HepG2 (cell line): ENCODE measurements around the gene SLC16A13. TPM values are rescaled to one million over a fixed set of nuclear protein-coding genes. Genes with fewer than 3 reads are reported as not detected.

Source experiments
- AFF4 ChIP-seq: sonication (generic); formaldehyde crosslinking; IDR thresholded peaks from 2 replicates; pipeline ENCODE4 v1.4.0; 2020; ENCODE audit warnings: missing genetic modification reagents
- AGO1 ChIP-seq: fragments of 200-400 bp; formaldehyde crosslinking; IDR thresholded peaks from 2 replicates; pipeline ENCODE4 v1.6.1; 2017; ENCODE audit warnings: mild to moderate bottlenecking, low read depth, low read length, moderate library complexity; ENCODE audit not compliant: poor library complexity, severe bottlenecking
- ARID3A ChIP-seq: IDR thresholded peaks from 2 replicates; pipeline ENCODE4 v1.6.1; 2012; ENCODE audit warnings: low read depth, low read length, improper control_type of control experiment
- ATF7 ChIP-seq, 2 experiments: fragments of 450-650 bp in 1 of 2; sonication (generic) in 1 of 2; formaldehyde crosslinking in 1 of 2; IDR thresholded peaks; 2 replicates each; pipeline versions ENCODE4 v1.4.0 to v1.6.1; 2016 to 2020; ENCODE audit warnings: antibody characterized with exemption in 1 of 2, mild to moderate bottlenecking in 1 of 2, missing genetic modification reagents in 1 of 2
- CCAR2 ChIP-seq: fragments of 200-400 bp; formaldehyde crosslinking; optimal IDR thresholded peaks from 2 replicates; pipeline ENCODE3; 2018; ENCODE audit warnings: low read depth, mild to moderate bottlenecking, low read length, moderate library complexity
- ELF1 ChIP-seq: sonication (generic); formaldehyde crosslinking; IDR thresholded peaks from 2 replicates; pipeline ENCODE4 v1.4.0; 2020; ENCODE audit warnings: missing genetic modification reagents
- ELF3 ChIP-seq: IDR thresholded peaks from 2 replicates; pipeline ENCODE4 v1.6.1; 2016; ENCODE audit warnings: missing genetic modification reagents, missing compliant biosample characterization
- GTF3A ChIP-seq: sonication (generic); formaldehyde crosslinking; conservative IDR thresholded peaks from 2 replicates; pipeline ENCODE4 v1.4.0; 2020; ENCODE audit warnings: mild to moderate bottlenecking, missing genetic modification reagents
- GZF1 ChIP-seq: sonication (generic); formaldehyde crosslinking; IDR thresholded peaks from 2 replicates; pipeline ENCODE4 v1.5.1; 2020; ENCODE audit warnings: mild to moderate bottlenecking, missing genetic modification reagents
- HNF4A ChIP-seq: sonication (generic); formaldehyde crosslinking; IDR thresholded peaks from 2 replicates; pipeline ENCODE4 v1.4.0; 2020; ENCODE audit warnings: missing genetic modification reagents
- MAF1 ChIP-seq: sonication (generic); formaldehyde crosslinking; IDR thresholded peaks from 2 replicates; pipeline ENCODE4 v1.5.0; 2020; ENCODE audit warnings: missing genetic modification reagents, borderline replicate concordance
- MIER2 ChIP-seq: IDR thresholded peaks from 2 replicates; pipeline ENCODE4 v1.6.1; 2016; ENCODE audit warnings: missing biosample characterization, missing genetic modification reagents
- MTF2 ChIP-seq: sonication (generic); formaldehyde crosslinking; IDR thresholded peaks from 2 replicates; pipeline ENCODE4 v1.5.0; 2020; ENCODE audit warnings: missing genetic modification reagents, borderline replicate concordance
- RFX5 ChIP-seq: IDR thresholded peaks from 2 replicates; pipeline ENCODE4 v1.6.1; 2011; ENCODE audit warnings: low read depth, low read length, improper control_type of control experiment
- SAP130 ChIP-seq: IDR thresholded peaks from 2 replicates; pipeline ENCODE4 v1.6.1; 2016; ENCODE audit warnings: low read depth
- TBX2 ChIP-seq: sonication (generic); formaldehyde crosslinking; IDR thresholded peaks from 2 replicates; pipeline ENCODE4 v1.5.0; 2020; ENCODE audit warnings: missing genetic modification reagents, mild to moderate bottlenecking, borderline replicate concordance
- YEATS4 ChIP-seq: sonication (generic); formaldehyde crosslinking; IDR thresholded peaks from 2 replicates; pipeline ENCODE4 v1.4.0; 2020; ENCODE audit warnings: missing genetic modification reagents, borderline replicate concordance
- ZFAT ChIP-seq: sonication (generic); formaldehyde crosslinking; conservative IDR thresholded peaks from 2 replicates; pipeline ENCODE4 v1.8.1; 2023; ENCODE audit warnings: missing genetic modification reagents, inconsistent platforms
- ZFP36L2 ChIP-seq: sonication (generic); formaldehyde crosslinking; IDR thresholded peaks from 2 replicates; pipeline ENCODE4 v1.4.0; 2020; ENCODE audit warnings: missing genetic modification reagents
- ZFX ChIP-seq: sonication (generic); formaldehyde crosslinking; IDR thresholded peaks from 2 replicates; pipeline ENCODE4 v1.4.0; 2020; ENCODE audit warnings: mild to moderate bottlenecking, low read depth, missing genetic modification reagents, moderate library complexity
- ZKSCAN5 ChIP-seq: sonication (generic); formaldehyde crosslinking; IDR thresholded peaks from 2 replicates; pipeline ENCODE4 v1.5.1; 2020; ENCODE audit warnings: mild to moderate bottlenecking, missing genetic modification reagents
- ZMYM2 ChIP-seq: sonication (generic); formaldehyde crosslinking; IDR thresholded peaks from 2 replicates; pipeline ENCODE4 v1.8.0; 2022; ENCODE audit warnings: mild to moderate bottlenecking, missing genetic modification reagents
- ZNF34 ChIP-seq: sonication (generic); formaldehyde crosslinking; IDR thresholded peaks from 2 replicates; pipeline ENCODE4 v1.4.0; 2020; ENCODE audit warnings: mild to moderate bottlenecking, missing genetic modification reagents, borderline replicate concordance
- ZNF468 ChIP-seq: sonication (generic); formaldehyde crosslinking; IDR thresholded peaks from 2 replicates; pipeline ENCODE4 v1.8.0; 2022; ENCODE audit warnings: mild to moderate bottlenecking, moderate library complexity, missing genetic modification reagents
- ZNF652 ChIP-seq: IDR thresholded peaks from 2 replicates; pipeline ENCODE4 v1.6.1; 2016; ENCODE audit warnings: low read depth, borderline replicate concordance
- ZNF672 ChIP-seq: sonication (generic); formaldehyde crosslinking; IDR thresholded peaks from 2 replicates; pipeline ENCODE4 v1.8.1; 2022; ENCODE audit warnings: missing genetic modification reagents
- ZNF761 ChIP-seq: sonication (generic); formaldehyde crosslinking; conservative IDR thresholded peaks from 2 replicates; pipeline ENCODE4 v1.4.0; 2020; ENCODE audit warnings: mild to moderate bottlenecking, missing genetic modification reagents
- polyA plus RNA-seq, 8 experiments: library from polyadenylated mRNA; depleted of rRNA in 3 of 8; stranded (reverse) in 7 of 8; unstranded in 1 of 8; fragments of >200 nt; fragmentation: Illumina TruSeq in 4 of 8; extraction: Trizol in 4 of 8; gene quantifications; 2 replicates each; pipeline versions ENCODE4 v1.2.1 to v1.2.3, GENCODE V29; 2011 to 2016; ENCODE audit warnings: low read depth in 4 of 8, missing spikeins in 1 of 8, mixed read lengths in 1 of 8; ENCODE audit not compliant: insufficient read depth in 1 of 8
- total RNA-seq, 5 experiments: library from RNA; depleted of rRNA; stranded (reverse); fragments of >200 nt; fragmentation: Illumina TruSeq; extraction: Trizol; gene quantifications; 2 replicates each; pipeline ENCODE4 v1.2.3, GENCODE V29; 2016; ENCODE audit warnings: low read depth in 1 of 5

The SLC16A13 gene
- total and polyA plus RNA-seq, 2 of the 13 experiments (the other 11 are each of a cell fraction or from before 2014, with no cell fraction given): 2.2 to 3.0 TPM

- TF ChIP-seq ELF3 (CRISPR knock-in tag) (peak; percentile 5; the same call in 1 of the 2 replicates), GZF1 (no peak), ZNF468 (no peak), ZFX (CRISPR knock-in tag) (peak; percentile 37), GTF3A (CRISPR knock-in tag) (no peak), MAF1 (CRISPR knock-in tag) (no peak), ZNF34 (no peak), AFF4 (CRISPR knock-in tag) (no peak), ELF1 (CRISPR knock-in tag) (no peak), HNF4A (CRISPR knock-in tag) (peak; percentile 54), ZMYM2 (CRISPR knock-in tag) (0 out of 2 replicates have a peak, but pooled peaks have one; percentile 25), ARID3A (no peak), CCAR2 (no peak), ZNF761 (CRISPR knock-in tag) (peak; percentile 4; the same call in 1 of the 2 replicates), MTF2 (no peak), RFX5 (no peak), MIER2 (no peak), YEATS4 (CRISPR knock-in tag) (0 out of 2 replicates have a peak, but pooled peaks have one; percentile 17), ZFAT (CRISPR knock-in tag) (no peak), ZFP36L2 (CRISPR knock-in tag) (no peak), ZNF652 (CRISPR knock-in tag) (no peak), SAP130 (CRISPR knock-in tag) (peak; percentile 4; the same call in 1 of the 2 replicates), ATF7 (IDR thresholded peaks at IDR 0.05) (no peak), ATF7 (CRISPR knock-in tag; IDR thresholded peaks at IDR 0.05) (no peak), ZNF672 (no peak), ZKSCAN5 (CRISPR knock-in tag) (no peak), TBX2 (CRISPR knock-in tag) (no peak), AGO1 (peak; percentile 30)
Measured at GRCh38 chr17:7038025-7038862, 2.4 kb downstream of the SLC16A13 start (continued).
